Measurements from ENCODE around the gene CXCL17. TPM values are rescaled to one million over a fixed set of nuclear protein-coding genes. Genes with fewer than 3 reads are reported as not detected.
A peak's percentile ranks its signal among the peaks of the same experiment; 100 is the strongest.
"Not testable (repeated sequence)": the region's sequence is repeated elsewhere in the genome, so short reads cannot be mapped to it uniquely, and the experiment has no call there.

The CXCL17 gene
- polyA plus RNA-seq, 1 donor (not counting 4 experiments of a cell fraction or from before 2014, with no cell fraction given) = not detected

DNA sequence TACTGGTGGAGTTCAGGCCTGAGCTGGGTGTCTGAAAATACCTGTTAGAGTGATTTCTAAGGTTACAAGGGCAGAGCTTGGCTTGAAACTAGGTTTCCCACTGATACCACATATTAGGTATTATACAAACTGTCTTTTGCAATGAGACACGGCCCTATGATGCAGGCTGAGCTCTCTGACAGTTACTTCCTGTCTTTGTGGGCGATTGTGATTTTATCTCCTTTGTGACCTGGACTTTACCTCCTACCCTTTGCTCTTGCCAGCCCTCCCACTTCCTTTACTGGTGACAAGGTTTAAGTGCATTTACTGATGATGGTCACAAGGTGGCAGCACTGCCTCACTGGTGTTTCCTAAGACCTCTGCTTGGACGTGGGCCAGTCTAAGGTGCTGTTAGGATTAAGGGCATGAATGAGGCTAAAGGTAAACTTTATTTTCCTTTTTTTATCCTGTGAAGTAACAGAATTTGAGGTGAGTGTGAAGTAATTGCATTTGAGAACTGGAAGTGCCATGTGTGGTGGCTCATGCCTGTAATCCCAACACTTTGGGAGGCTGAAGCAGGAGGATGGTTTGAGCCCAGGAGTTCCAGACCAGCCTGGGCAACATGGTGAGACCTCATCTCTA, 7.7 kb upstream of the CXCL17 start:
- Histone ChIP-seq H3K9ac (ENCODE audit: control insufficient read depth, extremely low read depth, insufficient read depth, low read length) (no peak overlapping the region), H3K9me3 (ENCODE audit: control insufficient read depth, low read depth, low read length) (no peaks in the 10 kb centered on the region), H3K79me2 (ENCODE audit: control insufficient read depth, insufficient read depth, low read length) (no peaks in the 10 kb centered on the region), H3K4me3 (ENCODE audit: control insufficient read depth in 2 of 3, extremely low read depth in 1 of 3, insufficient read depth in 2 of 3, low read depth in 1 of 3, low read length in 3 of 3) (no peak overlapping the region), H3K36me3 (ENCODE audit: control insufficient read depth in 2 of 2, extremely low read depth in 1 of 2, insufficient read depth in 2 of 2, low read length in 2 of 2) (no peaks in the 10 kb centered on the region), H3K27me3 (ENCODE audit: control insufficient read depth, extremely low read depth, insufficient read depth, low read length) (no peaks in the 10 kb centered on the region), H4K20me1 (ENCODE audit: control insufficient read depth, extremely low read depth, insufficient read depth, low read length) (no peaks in the 10 kb centered on the region), H3K4me1 (ENCODE audit: control insufficient read depth, extremely low read depth, insufficient read depth, low read length) (peaks cover 8% of the 10 kb centered on the region), H3K4me2 (ENCODE audit: control insufficient read depth, extremely low read depth, insufficient read depth, low read depth, low read length) (no peak overlapping the region), H2AFZ (ENCODE audit: control insufficient read depth, low read length) (no peak overlapping the region), H3K9me1 (ENCODE audit: control insufficient read depth, extremely low read depth, insufficient read depth, low read length) (no peaks in the 10 kb centered on the region), H3K27ac (ENCODE audit: control insufficient read depth, insufficient read depth, low read length) (no peak overlapping the region)
- TF ChIP-seq EZH2 (IDR thresholded peaks at IDR 0.05; ENCODE audit: low read length) (no peak), CTCF (optimal IDR thresholded peaks at IDR 0.05 in 1 of 3, IDR thresholded peaks at IDR 0.05 in 1 of 3, conservative IDR thresholded peaks at IDR 0.05 in 1 of 3; ENCODE audit: extremely low read depth in 1 of 3, insufficient read depth in 2 of 3, low read length in 3 of 3) (peak; percentile 68 to 97 (median 91))
- dilution Hi-C loops (cut with MboI; ENCODE audit: extremely low pct_ligation_motif_present, low sequenced_read_pairs) = no loop called here
- DNase-seq (ENCODE audit: low read depth, low spot score) (peak; percentile 66), FAIRE-seq (peak; percentile 90)

DNA sequence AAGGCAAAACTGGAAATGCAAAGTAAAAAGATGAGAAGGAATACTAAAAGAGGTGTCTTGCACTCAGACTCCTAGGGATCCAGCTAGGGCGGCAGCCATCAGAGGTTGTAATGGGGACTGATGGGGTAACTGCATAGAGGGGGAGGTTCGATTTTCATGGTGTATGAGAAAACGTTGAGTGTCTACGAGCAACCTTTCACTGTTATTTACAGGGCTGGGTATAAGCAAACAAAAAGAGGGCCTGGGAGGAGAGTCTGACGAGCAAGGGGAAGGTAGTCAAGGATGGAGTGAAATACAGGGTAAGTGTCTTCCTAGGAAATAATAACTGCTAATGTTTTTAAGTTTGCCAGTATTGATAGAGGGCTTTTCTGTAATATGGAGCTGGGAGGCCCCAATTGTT, 5.6 kb upstream of the CXCL17 start:
- not testable (repeated sequence) for H3K27ac ChIP-seq (ENCODE audit: control insufficient read depth, insufficient read depth, low read length)

GRCh38 chr19:42445948-42446347, 3.2 kb upstream of the CXCL17 start:
- DNase-seq (ENCODE audit: low read depth, low spot score) (no peak), FAIRE-seq (no peak)
- Histone ChIP-seq H3K9ac (ENCODE audit: control insufficient read depth, extremely low read depth, insufficient read depth, low read length) (no peak overlapping the region), H3K4me3 (ENCODE audit: control insufficient read depth in 2 of 3, extremely low read depth in 1 of 3, insufficient read depth in 2 of 3, low read depth in 1 of 3, low read length in 3 of 3) (no peak overlapping the region), H2AFZ (ENCODE audit: control insufficient read depth, low read length) (no peak overlapping the region), H3K4me2 (ENCODE audit: control insufficient read depth, extremely low read depth, insufficient read depth, low read depth, low read length) (no peak overlapping the region), H3K27me3 (ENCODE audit: control insufficient read depth, extremely low read depth, insufficient read depth, low read length) (no peaks in the 10 kb centered on the region), H4K20me1 (ENCODE audit: control insufficient read depth, extremely low read depth, insufficient read depth, low read length) (no peaks in the 10 kb centered on the region), H3K27ac (ENCODE audit: control insufficient read depth, insufficient read depth, low read length) (no peak overlapping the region), H3K4me1 (ENCODE audit: control insufficient read depth, extremely low read depth, insufficient read depth, low read length) (peaks cover 4% of the 10 kb centered on the region), H3K9me3 (ENCODE audit: control insufficient read depth, low read depth, low read length) (no peaks in the 10 kb centered on the region), H3K79me2 (ENCODE audit: control insufficient read depth, insufficient read depth, low read length) (no peaks in the 10 kb centered on the region), H3K36me3 (ENCODE audit: control insufficient read depth in 2 of 2, extremely low read depth in 1 of 2, insufficient read depth in 2 of 2, low read length in 2 of 2) (no peaks in the 10 kb centered on the region), H3K9me1 (ENCODE audit: control insufficient read depth, extremely low read depth, insufficient read depth, low read length) (no peaks in the 10 kb centered on the region)
- TF ChIP-seq EZH2 (IDR thresholded peaks at IDR 0.05; ENCODE audit: low read length) (no peak), CTCF (optimal IDR thresholded peaks at IDR 0.05 in 1 of 3, IDR thresholded peaks at IDR 0.05 in 1 of 3, conservative IDR thresholded peaks at IDR 0.05 in 1 of 3; ENCODE audit: extremely low read depth in 1 of 3, insufficient read depth in 2 of 3, low read length in 3 of 3) (no peak)
- dilution Hi-C loops (cut with MboI; ENCODE audit: extremely low pct_ligation_motif_present, low sequenced_read_pairs) = loop anchor here (25.0 kb wide), 1 partner anchor 141 kb away; the partner anchor contains the start of gene CEACAM8

More for the DNA sequence above, 5.6 kb upstream of the CXCL17 start:
- not testable (repeated sequence) for H3K4me1 ChIP-seq (ENCODE audit: control insufficient read depth, extremely low read depth, insufficient read depth, low read length); H3K27me3 ChIP-seq (ENCODE audit: control insufficient read depth, extremely low read depth, insufficient read depth, low read length); H3K36me3 ChIP-seq (ENCODE audit: control insufficient read depth in 2 of 2, extremely low read depth in 1 of 2, insufficient read depth in 2 of 2, low read length in 2 of 2); FAIRE-seq; H3K4me3 ChIP-seq (ENCODE audit: control insufficient read depth in 2 of 3, extremely low read depth in 1 of 3, insufficient read depth in 2 of 3, low read depth in 1 of 3, low read length in 3 of 3); H3K4me2 ChIP-seq (ENCODE audit: control insufficient read depth, extremely low read depth, insufficient read depth, low read depth, low read length); H3K9me1 ChIP-seq (ENCODE audit: control insufficient read depth, extremely low read depth, insufficient read depth, low read length); H3K9me3 ChIP-seq (ENCODE audit: control insufficient read depth, low read depth, low read length); H4K20me1 ChIP-seq (ENCODE audit: control insufficient read depth, extremely low read depth, insufficient read depth, low read length); H3K9ac ChIP-seq (ENCODE audit: control insufficient read depth, extremely low read depth, insufficient read depth, low read length); DNase-seq (ENCODE audit: low read depth, low spot score); H2AFZ ChIP-seq (ENCODE audit: control insufficient read depth, low read length); H3K79me2 ChIP-seq (ENCODE audit: control insufficient read depth, insufficient read depth, low read length)
- dilution Hi-C loops (cut with MboI; ENCODE audit: extremely low pct_ligation_motif_present, low sequenced_read_pairs) = loop anchor here (25.0 kb wide), 1 partner anchor 139 kb away; the partner anchor contains the start of gene CEACAM8

Measured in keratinocyte (primary cell).